HepG2 (cell line): ENCODE results near the gene EP300. TPM values are rescaled to one million over a fixed set of nuclear protein-coding genes. Genes with fewer than 3 reads are reported as not detected.

Experiments
- ELF3 ChIP-seq: IDR thresholded peaks from 2 replicates; pipeline ENCODE4 v1.6.1; 2016; ENCODE audit warnings: missing genetic modification reagents, missing compliant biosample characterization
- HCFC1 ChIP-seq: fragments of 150-350 bp; IDR thresholded peaks from 2 replicates; pipeline ENCODE4 v1.6.1; 2014; ENCODE audit warnings: low read depth, low read length
- IRF9 ChIP-seq: sonication (generic); formaldehyde crosslinking; IDR thresholded peaks from 2 replicates; pipeline ENCODE4 v1.8.0; 2022; ENCODE audit warnings: missing genetic modification reagents, mild to moderate bottlenecking, borderline replicate concordance
- MEIS1 ChIP-seq: sonication (generic); formaldehyde crosslinking; IDR thresholded peaks from 2 replicates; pipeline ENCODE4 v1.9.0; 2021; ENCODE audit warnings: mild to moderate bottlenecking, missing genetic modification reagents, moderate library complexity, borderline replicate concordance
- MTERF4 ChIP-seq: sonication (generic); formaldehyde crosslinking; IDR thresholded peaks from 2 replicates; pipeline ENCODE4 v1.8.0; 2023; ENCODE audit warnings: mild to moderate bottlenecking, missing genetic modification reagents
- ONECUT2 ChIP-seq: sonication (generic); formaldehyde crosslinking; IDR thresholded peaks from 2 replicates; pipeline ENCODE4 v1.4.0; 2020; ENCODE audit warnings: missing genetic modification reagents
- PATZ1 ChIP-seq: sonication (generic); formaldehyde crosslinking; IDR thresholded peaks from 2 replicates; pipeline ENCODE4 v1.4.0; 2020; ENCODE audit warnings: missing genetic modification reagents
- RXRA ChIP-seq: sonication (generic); formaldehyde crosslinking; IDR thresholded peaks from 2 replicates; pipeline ENCODE4 v1.5.1; 2020; ENCODE audit warnings: missing genetic modification reagents
- ZNF121 ChIP-seq: sonication (generic); formaldehyde crosslinking; IDR thresholded peaks from 2 replicates; pipeline ENCODE4 v1.5.0; 2020; ENCODE audit warnings: mild to moderate bottlenecking, missing genetic modification reagents
- ZNF274 ChIP-seq: sonication (generic); formaldehyde crosslinking; IDR thresholded peaks from 2 replicates; pipeline ENCODE4 v1.5.1; 2020; ENCODE audit warnings: mild to moderate bottlenecking, missing genetic modification reagents
- ZNF280B ChIP-seq: sonication (generic); formaldehyde crosslinking; IDR thresholded peaks from 2 replicates; pipeline ENCODE4 v1.5.0; 2020; ENCODE audit warnings: missing genetic modification reagents, mild to moderate bottlenecking, borderline replicate concordance
- ZNF331 ChIP-seq: sonication (generic); formaldehyde crosslinking; IDR thresholded peaks from 2 replicates; pipeline ENCODE4 v1.4.0; 2020; ENCODE audit warnings: missing genetic modification reagents
- ZNF605 ChIP-seq: sonication (generic); formaldehyde crosslinking; IDR thresholded peaks from 2 replicates; pipeline ENCODE4 v1.8.0; 2022; ENCODE audit warnings: mild to moderate bottlenecking, missing genetic modification reagents
- ZNF670 ChIP-seq: sonication (generic); formaldehyde crosslinking; IDR thresholded peaks from 2 replicates; pipeline ENCODE4 v1.8.0; 2022; ENCODE audit warnings: mild to moderate bottlenecking, missing genetic modification reagents, borderline replicate concordance
- ZSCAN5A ChIP-seq: sonication (generic); formaldehyde crosslinking; IDR thresholded peaks from 2 replicates; pipeline ENCODE4 v1.8.0; 2022; ENCODE audit warnings: mild to moderate bottlenecking, missing genetic modification reagents, borderline replicate concordance
- polyA plus RNA-seq, 8 experiments: library from polyadenylated mRNA; depleted of rRNA in 3 of 8; stranded (reverse) in 7 of 8; unstranded in 1 of 8; fragments of >200 nt; fragmentation: Illumina TruSeq in 4 of 8; extraction: Trizol in 4 of 8; gene quantifications; 2 replicates each; pipeline versions ENCODE4 v1.2.1 to v1.2.3, GENCODE V29; 2011 to 2016; ENCODE audit warnings: low read depth in 4 of 8, missing spikeins in 1 of 8, mixed read lengths in 1 of 8; ENCODE audit not compliant: insufficient read depth in 1 of 8
- total RNA-seq, 5 experiments: library from RNA; depleted of rRNA; stranded (reverse); fragments of >200 nt; fragmentation: Illumina TruSeq; extraction: Trizol; gene quantifications; 2 replicates each; pipeline ENCODE4 v1.2.3, GENCODE V29; 2016; ENCODE audit warnings: low read depth in 1 of 5

The EP300 gene
- total and polyA plus RNA-seq, 2 of the 13 experiments (the other 11 are each of a cell fraction or from before 2014, with no cell fraction given) = 13.6 to 14.9 TPM

GRCh38 chr22:41048791-41049717 is 43.3 kb upstream of the EP300 start (continued):
- TF ChIP-seq PATZ1 (CRISPR knock-in tag) (0 out of 2 replicates have a peak, but pooled peaks have one; percentile 9), MEIS1 (CRISPR knock-in tag) (peak; percentile 60; the same call in 1 of the 2 replicates), ELF3 (peak; percentile 61), ZNF670 (CRISPR knock-in tag) (no peak), ZNF605 (CRISPR knock-in tag) (peak; percentile 54; the same call in 1 of the 2 replicates), ZNF331 (peak; percentile 24; the same call in 1 of the 2 replicates), RXRA (0 out of 2 replicates have a peak, but pooled peaks have one; percentile 34), ZNF274 (0 out of 2 replicates have a peak, but pooled peaks have one; percentile 63), ZNF280B (CRISPR knock-in tag) (no peak), ONECUT2 (CRISPR knock-in tag) (no peak), IRF9 (CRISPR knock-in tag) (peak; percentile 60; the same call in 1 of the 2 replicates), MTERF4 (CRISPR knock-in tag) (no peak), HCFC1 (no peak), ZSCAN5A (CRISPR knock-in tag) (no peak), ZNF121 (no peak; the same call in 1 of the 2 replicates)
